Neural crest cell (in vitro differentiated cells): Measurements from ENCODE around the gene SPACA4. TPM values are rescaled to one million over a fixed set of nuclear protein-coding genes. Genes with fewer than 3 reads are reported as not detected.

Experiments used
- DNase-seq: peaks from one replicate; pipeline ENCODE4 v3.0.0; 2021; ENCODE audit warnings: low read depth, mixed read lengths, low spot score
- H3K27ac Mint-ChIP-seq: one replicate; pipeline ENCODE4 v1.8.0; 2021; ENCODE audit warnings: mild to moderate bottlenecking, mixed read lengths; ENCODE audit not compliant: unreplicated experiment
- H3K27me3 Mint-ChIP-seq: 2 replicates; pipeline ENCODE4 v1.8.0; 2021; ENCODE audit warnings: low read depth, mild to moderate bottlenecking, mixed read lengths
- H3K36me3 Mint-ChIP-seq: 2 replicates; pipeline ENCODE4 v1.8.0; 2021; ENCODE audit warnings: low read depth, mild to moderate bottlenecking, mixed read lengths
- H3K4me1 Mint-ChIP-seq: 2 replicates; pipeline ENCODE4 v1.8.0; 2021; ENCODE audit warnings: mixed read lengths
- H3K4me3 Mint-ChIP-seq: one replicate; pipeline ENCODE4 v1.8.0; 2021; ENCODE audit warnings: mild to moderate bottlenecking, mixed read lengths
- H3K9me3 Mint-ChIP-seq: 2 replicates; pipeline ENCODE4 v1.8.0; 2021; ENCODE audit warnings: mixed read lengths
- CTCF ChIP-seq: fragments of 200-600 bp; sonication (generic); conservative IDR thresholded peaks from 2 replicates; pipeline ENCODE4 v1.5.0; 2021; ENCODE audit warnings: antibody characterized with exemption, mild to moderate bottlenecking
- total RNA-seq: library from RNA; stranded (reverse); gene quantifications from 2 replicates; pipeline ENCODE4 v1.2.1, GENCODE V29; 2021

The SPACA4 gene
- total RNA-seq, 1 donor from 2014 or later: not detected

GRCh38 chr19:48598996-48599700 is 7.4 kb upstream of the SPACA4 start:
- Mint-ChIP-seq H3K27ac (no peak overlapping the region), H3K27me3 (no peaks in the 10 kb centered on the region), H3K4me3 (no peak overlapping the region), H3K9me3 (no peaks in the 10 kb centered on the region), H3K36me3 (no peaks in the 10 kb centered on the region), H3K4me1 (no peaks in the 10 kb centered on the region)
- no peak for TF ChIP-seq CTCF
- DNase-seq: no peak

- Mint-ChIP-seq H3K4me1 (no peaks in the 10 kb centered on the region), H3K27me3 (no peaks in the 10 kb centered on the region), H3K9me3 (no peaks in the 10 kb centered on the region), H3K27ac (no peak overlapping the region), H3K36me3 (no peaks in the 10 kb centered on the region), H3K4me3 (no peak overlapping the region)
- DNase-seq: no peak
- TF ChIP-seq CTCF: no peak
These were observed 5.7 kb upstream of the SPACA4 start for GRCh38 chr19:48600679-48601417.

- H3K27ac Mint-ChIP-seq: peak overlapping the region; percentile 31
These were observed 3.5 kb upstream of the SPACA4 start for GRCh38 chr19:48603001-48603400.

GRCh38 chr19:48603449-48603848 is 3.1 kb upstream of the SPACA4 start:
- H3K27ac Mint-ChIP-seq: no peak overlapping the region
- no peaks in the 10 kb centered on the region for H3K36me3 Mint-ChIP-seq
- no peaks in the 10 kb centered on the region for H3K9me3 Mint-ChIP-seq
- H3K4me1 Mint-ChIP-seq: no peaks in the 10 kb centered on the region
- no peaks in the 10 kb centered on the region for H3K27me3 Mint-ChIP-seq
- no peak for TF ChIP-seq CTCF
- DNase-seq: no peak
- H3K4me3 Mint-ChIP-seq: no peak overlapping the region

More at GRCh38 chr19:48603001-48603400, 3.5 kb upstream of the SPACA4 start:
- H3K27me3 Mint-ChIP-seq: no peaks in the 10 kb centered on the region
- DNase-seq: no peak
- no peaks in the 10 kb centered on the region for H3K4me1 Mint-ChIP-seq
- no peak for TF ChIP-seq CTCF
- H3K4me3 Mint-ChIP-seq: no peak overlapping the region
- no peaks in the 10 kb centered on the region for H3K36me3 Mint-ChIP-seq
- no peaks in the 10 kb centered on the region for H3K9me3 Mint-ChIP-seq

- no peaks in the 10 kb centered on the region for H3K9me3 Mint-ChIP-seq
- H3K27me3 Mint-ChIP-seq: no peaks in the 10 kb centered on the region
- H3K36me3 Mint-ChIP-seq: no peaks in the 10 kb centered on the region
- no peak for DNase-seq
- H3K4me3 Mint-ChIP-seq: no peak overlapping the region
- no peak for TF ChIP-seq CTCF
- H3K27ac Mint-ChIP-seq: no peak overlapping the region
- peaks cover 2% of the 10 kb centered on the region for H3K4me1 Mint-ChIP-seq
These were observed 2.7 kb upstream of the SPACA4 start for GRCh38 chr19:48603850-48604249.
